HEK293T (cell line): ENCODE data around the gene NKAIN2.

Source experiments
- CTCF ChIA-PET: fragments of 350-600 bp; formaldehyde crosslinking; extraction: SDS; loops from one replicate; lab custom pipeline; 2021; ENCODE audit warnings: antibody characterized with exemption, inconsistent platforms; lab: Yijun Ruan, JAX
- POLR2A ChIA-PET: fragments of 350-600 bp; formaldehyde crosslinking; extraction: SDS; loops from one replicate; lab custom pipeline; 2020; ENCODE audit warnings: antibody characterized with exemption, inconsistent platforms; lab: Yijun Ruan, JAX
- DNase-seq: peaks from one replicate; pipeline ENCODE4 v3.0.0; 2012; ENCODE audit warnings: mixed read lengths; ENCODE audit errors: extremely low spot score
- ARNT ChIP-seq: fragments of 450-650 bp; IDR thresholded peaks from 2 replicates; pipeline ENCODE4 v1.6.1; 2017; ENCODE audit warnings: mild to moderate bottlenecking
- BHLHE40 ChIP-seq: fragments of 450-650 bp; IDR thresholded peaks from 2 replicates; pipeline ENCODE4 v1.6.1; 2016; ENCODE audit warnings: mild to moderate bottlenecking, moderate library complexity, borderline replicate concordance
- CTBP1 ChIP-seq: fragments of 450-650 bp; IDR thresholded peaks from 2 replicates; pipeline ENCODE4 v1.6.1; 2016; ENCODE audit warnings: borderline replicate concordance
- ELF4 ChIP-seq: fragments of 450-650 bp; IDR thresholded peaks from 2 replicates; pipeline ENCODE4 v1.6.1; 2017; ENCODE audit warnings: antibody characterized with exemption
- FOXA1 ChIP-seq: fragments of 450-650 bp; IDR thresholded peaks from 2 replicates; pipeline ENCODE4 v1.6.1; 2016; ENCODE audit warnings: mild to moderate bottlenecking
- FOXK2 ChIP-seq: fragments of 450-650 bp; IDR thresholded peaks from 2 replicates; pipeline ENCODE4 v1.6.1; 2016; ENCODE audit warnings: mild to moderate bottlenecking
- FOXM1 ChIP-seq: fragments of 450-650 bp; IDR thresholded peaks from 2 replicates; pipeline ENCODE4 v1.6.1; 2017; ENCODE audit warnings: mild to moderate bottlenecking, borderline replicate concordance
- HDGF ChIP-seq: fragments of 450-650 bp; IDR thresholded peaks from 2 replicates; pipeline ENCODE4 v1.6.1; 2017; ENCODE audit warnings: antibody characterized with exemption, borderline replicate concordance
- L3MBTL2 ChIP-seq: fragments of 450-650 bp; conservative IDR thresholded peaks from 2 replicates; pipeline ENCODE4 v1.6.1; 2016; ENCODE audit warnings: mild to moderate bottlenecking
- LEF1 ChIP-seq: fragments of 450-650 bp; IDR thresholded peaks from 2 replicates; pipeline ENCODE4 v1.6.1; 2017; ENCODE audit warnings: mild to moderate bottlenecking, borderline replicate concordance
- NFRKB ChIP-seq: fragments of 450-650 bp; IDR thresholded peaks from 2 replicates; pipeline ENCODE4 v1.6.1; 2016; ENCODE audit warnings: mild to moderate bottlenecking, moderate library complexity
- PKNOX1 ChIP-seq: fragments of 450-650 bp; IDR thresholded peaks from 2 replicates; pipeline ENCODE4 v1.6.1; 2016
- SP1 ChIP-seq: fragments of 450-650 bp; IDR thresholded peaks from 2 replicates; pipeline ENCODE4 v1.6.1; 2017
- SUZ12 ChIP-seq: fragments of 450-650 bp; IDR thresholded peaks from 2 replicates; pipeline ENCODE4 v1.6.1; 2016; ENCODE audit warnings: mild to moderate bottlenecking
- TARDBP ChIP-seq: fragments of 450-650 bp; IDR thresholded peaks from 2 replicates; pipeline ENCODE4 v1.6.1; 2016
- ZNF384 ChIP-seq: fragments of 450-650 bp; IDR thresholded peaks from 2 replicates; pipeline ENCODE4 v1.6.1; 2016

Gene NKAIN2

GRCh38 chr6:124420116-124420840, 616.6 kb downstream of the NKAIN2 start:
- POLR2A ChIA-PET, result no interaction called here
- CTCF ChIA-PET, result no interaction called here
- TF ChIP-seq LEF1 (no peak), PKNOX1 (no peak), TARDBP (no peak), ELF4 (no peak), FOXM1 (no peak), ZNF384 (no peak)
- DNase-seq, result no peak

DNA sequence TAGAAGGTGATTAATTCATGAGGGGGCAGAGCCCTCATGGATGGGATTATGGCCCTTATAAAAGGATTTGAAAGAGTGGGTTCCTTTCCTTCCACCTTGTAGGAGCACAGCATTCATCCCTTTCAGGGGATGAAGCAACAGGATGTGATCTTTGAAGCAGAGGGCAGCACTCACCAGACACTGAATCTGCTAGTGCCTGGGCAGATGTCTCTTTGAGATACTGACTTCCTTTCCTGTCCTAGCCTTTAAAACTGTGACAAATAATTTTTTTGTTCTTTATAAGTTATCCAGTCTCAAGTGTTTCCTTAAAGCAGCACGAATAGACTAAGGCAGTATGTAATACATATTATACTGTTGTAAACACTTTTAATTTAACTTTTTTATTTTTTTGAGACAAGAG, 620.0 kb downstream of the NKAIN2 start:
- DNase-seq, result no peak
- ChIA-PET POLR2A (no interaction called here), CTCF (interaction anchor here (0.6 kb wide), 1 partner anchor 49 kb away, joined by 3 read pairs; no protein-coding TSS in a partner anchor)
- TF ChIP-seq FOXM1, result no peak
- no peak for TF ChIP-seq FOXK2
- no peak for TF ChIP-seq SP1
- no peak for TF ChIP-seq PKNOX1
- no peak for TF ChIP-seq L3MBTL2
- no peak for TF ChIP-seq TARDBP
- TF ChIP-seq HDGF, result no peak
- TF ChIP-seq NFRKB, result no peak
- TF ChIP-seq LEF1, result no peak
- TF ChIP-seq ZNF384, result no peak
- no peak for TF ChIP-seq FOXA1
- TF ChIP-seq ARNT, result no peak
- no peak for TF ChIP-seq CTBP1
- TF ChIP-seq ELF4, result no peak
- no peak for TF ChIP-seq BHLHE40
- no peak for TF ChIP-seq SUZ12

DNA sequence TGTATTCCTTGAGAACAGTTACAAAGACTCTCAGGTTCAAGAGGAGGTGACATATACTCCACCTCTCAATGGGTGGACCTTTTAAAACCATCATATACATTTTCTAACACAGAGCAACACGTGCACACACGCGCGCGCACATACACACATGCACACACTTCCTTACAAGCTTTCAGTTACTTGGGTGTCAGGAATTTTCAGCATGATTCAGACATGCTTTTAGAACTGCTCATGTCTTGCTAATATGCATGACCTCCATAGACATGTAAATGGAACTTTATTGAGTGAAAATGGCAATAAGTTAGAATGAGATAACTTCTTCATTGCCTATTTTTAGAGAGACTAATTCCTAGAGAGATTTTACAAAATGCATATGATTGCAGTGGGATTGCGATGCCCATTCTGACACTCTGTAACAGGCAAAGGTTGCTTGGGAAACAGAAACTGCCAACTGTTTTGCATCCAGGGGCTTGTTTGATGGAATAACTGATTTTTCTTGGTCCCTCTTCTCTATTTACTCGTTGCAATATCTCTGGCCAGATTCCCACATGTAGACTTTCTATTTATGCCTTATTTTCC, 627.2 kb downstream of the NKAIN2 start:
- TF ChIP-seq LEF1 (no peak), SUZ12 (no peak), BHLHE40 (no peak), FOXA1 (no peak), HDGF (no peak), ELF4 (no peak), PKNOX1 (no peak), SP1 (no peak), FOXM1 (no peak), TARDBP (no peak), FOXK2 (no peak), CTBP1 (no peak), ARNT (no peak), NFRKB (no peak), ZNF384 (no peak), L3MBTL2 (no peak)
- DNase-seq, result no peak
- POLR2A ChIA-PET, result no interaction called here
- CTCF ChIA-PET, result no interaction called here

DNA sequence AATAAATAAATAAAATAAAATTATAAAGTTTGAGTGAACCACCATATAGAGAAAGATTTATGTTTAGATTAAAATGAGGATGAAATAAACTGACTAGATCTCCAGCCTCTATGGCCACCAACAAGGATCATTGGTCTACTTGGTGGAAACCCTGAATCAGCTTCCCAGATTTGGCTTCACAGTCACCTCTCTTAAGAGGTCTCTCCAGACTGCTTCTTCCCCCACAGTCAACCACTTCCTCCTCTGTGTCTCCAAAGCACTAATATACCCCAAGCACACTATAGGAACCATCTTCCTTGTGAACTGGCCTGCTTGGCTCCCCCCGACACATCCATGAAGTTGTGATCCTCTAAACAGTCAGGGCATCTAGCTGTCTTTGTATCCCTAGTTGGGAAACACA, 629.0 kb downstream of the NKAIN2 start:
- TF ChIP-seq ELF4 (no peak), ZNF384 (no peak), FOXA1 (no peak), ARNT (no peak), L3MBTL2 (no peak)
- DNase-seq, result no peak
- ChIA-PET POLR2A (no interaction called here), CTCF (no interaction called here)

GRCh38 chr6:124433387-124434160, 629.9 kb downstream of the NKAIN2 start:
- no peak for TF ChIP-seq SUZ12
- TF ChIP-seq PKNOX1, result peak; percentile 70
- no peak for DNase-seq
- CTCF ChIA-PET, result interaction anchor here (0.6 kb wide), 1 partner anchor 758 kb away, joined by 3 read pairs; no protein-coding TSS in a partner anchor
- POLR2A ChIA-PET, result no interaction called here

GRCh38 chr6:124434421-124434820, 630.8 kb downstream of the NKAIN2 start:
- CTCF ChIA-PET, result no interaction called here
- no peak for TF ChIP-seq BHLHE40
- DNase-seq, result no peak
- POLR2A ChIA-PET, result no interaction called here
